ENCODE results near the gene CPXM1.

- TF ChIP-seq POLR2A (IDR thresholded peaks at IDR 0.05) = no peak
- TF ChIP-seq, protein P1, sequence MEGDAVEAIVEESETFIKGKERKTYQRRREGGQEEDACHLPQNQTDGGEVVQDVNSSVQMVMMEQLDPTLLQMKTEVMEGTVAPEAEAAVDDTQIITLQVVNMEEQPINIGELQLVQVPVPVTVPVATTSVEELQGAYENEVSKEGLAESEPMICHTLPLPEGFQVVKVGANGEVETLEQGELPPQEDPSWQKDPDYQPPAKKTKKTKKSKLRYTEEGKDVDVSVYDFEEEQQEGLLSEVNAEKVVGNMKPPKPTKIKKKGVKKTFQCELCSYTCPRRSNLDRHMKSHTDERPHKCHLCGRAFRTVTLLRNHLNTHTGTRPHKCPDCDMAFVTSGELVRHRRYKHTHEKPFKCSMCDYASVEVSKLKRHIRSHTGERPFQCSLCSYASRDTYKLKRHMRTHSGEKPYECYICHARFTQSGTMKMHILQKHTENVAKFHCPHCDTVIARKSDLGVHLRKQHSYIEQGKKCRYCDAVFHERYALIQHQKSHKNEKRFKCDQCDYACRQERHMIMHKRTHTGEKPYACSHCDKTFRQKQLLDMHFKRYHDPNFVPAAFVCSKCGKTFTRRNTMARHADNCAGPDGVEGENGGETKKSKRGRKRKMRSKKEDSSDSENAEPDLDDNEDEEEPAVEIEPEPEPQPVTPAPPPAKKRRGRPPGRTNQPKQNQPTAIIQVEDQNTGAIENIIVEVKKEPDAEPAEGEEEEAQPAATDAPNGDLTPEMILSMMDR (IDR thresholded peaks at IDR 0.05) = no peak
Observed at GRCh38 chr20:2817341-2817726, 16.9 kb upstream of the CPXM1 start.
